MM.1S (cell line): Measurements from ENCODE around the gene FAM50B.

Source experiments
- DNase-seq: peaks from one replicate; pipeline ENCODE4 v3.0.0-alpha.2; 2015
- H2AFZ ChIP-seq: fragments of 300-600 bp; sonication (generic); 2 replicates; pipeline ENCODE4 v1.6.0; 2016; ENCODE audit warnings: antibody characterized with exemption, low read length
- H3F3A ChIP-seq: fragments of 300-600 bp; sonication (generic); 2 replicates; pipeline ENCODE4 v1.6.1; 2016; ENCODE audit warnings: mild to moderate bottlenecking, antibody characterized with exemption, low read length, moderate library complexity, mixed read lengths; ENCODE audit not compliant: insufficient read depth
- H3K27ac ChIP-seq: fragments of 300-600 bp; sonication (generic); 2 replicates; pipeline ENCODE4 v1.5.1; 2016; ENCODE audit warnings: mild to moderate bottlenecking, low read length
- H3K27me3 ChIP-seq: fragments of 300-600 bp; sonication (generic); replicated peaks from 2 replicates; pipeline ENCODE4 v1.6.0; 2016; ENCODE audit warnings: low read length; ENCODE audit not compliant: insufficient read depth
- H3K36me3 ChIP-seq: fragments of 300-600 bp; sonication (generic); replicated peaks from 2 replicates; pipeline ENCODE4 v1.6.1; 2016; ENCODE audit warnings: mild to moderate bottlenecking, low read length, mixed read lengths; ENCODE audit not compliant: insufficient read depth
- H3K4me1 ChIP-seq: fragments of 300-600 bp; sonication (generic); 2 replicates; pipeline ENCODE4 v1.6.1; 2016; ENCODE audit warnings: low read length, mixed read lengths
- H3K4me2 ChIP-seq: fragments of 300-600 bp; sonication (generic); 2 replicates; pipeline ENCODE4 v1.6.0; 2016; ENCODE audit warnings: low read depth, low read length
- H3K4me3 ChIP-seq: fragments of 300-600 bp; sonication (generic); 2 replicates; pipeline ENCODE4 v1.5.1; 2016; ENCODE audit warnings: low read length, mixed read lengths
- H3K79me2 ChIP-seq: fragments of 300-600 bp; sonication (generic); 2 replicates; pipeline ENCODE4 v1.6.1; 2016; ENCODE audit warnings: mixed run types, low read length, mixed read lengths
- H3K9ac ChIP-seq: fragments of 300-600 bp; sonication (generic); 2 replicates; pipeline ENCODE4 v1.6.1; 2016; ENCODE audit warnings: low read length, mixed read lengths
- H3K9me2 ChIP-seq: fragments of 300-600 bp; sonication (generic); replicated peaks from 2 replicates; pipeline ENCODE4 v1.6.1; 2016; ENCODE audit warnings: mild to moderate bottlenecking, low read length, mixed read lengths; ENCODE audit not compliant: insufficient read depth
- H3K9me3 ChIP-seq: fragments of 300-600 bp; sonication (generic); replicated peaks from 2 replicates; pipeline ENCODE4 v1.6.1; 2016; ENCODE audit warnings: mild to moderate bottlenecking, low read length, mixed read lengths; ENCODE audit not compliant: insufficient read depth
- H4K20me1 ChIP-seq: fragments of 300-600 bp; sonication (generic); 2 replicates; pipeline ENCODE4 v1.6.1; 2016; ENCODE audit warnings: mild to moderate bottlenecking, low read length, moderate library complexity, mixed read lengths; ENCODE audit not compliant: insufficient read depth
- CTCF ChIP-seq: fragments of 300-600 bp; sonication (generic); IDR thresholded peaks from 2 replicates; pipeline ENCODE4 v1.5.1; 2016; ENCODE audit warnings: antibody characterized with exemption, low read length, mixed read lengths
- EZH2 ChIP-seq: fragments of 300-600 bp; sonication (generic); optimal IDR thresholded peaks from 2 replicates; pipeline ENCODE3; 2017; ENCODE audit warnings: low read depth, mild to moderate bottlenecking, antibody characterized with exemption, low read length, mixed read lengths
- EZH2phosphoT487 ChIP-seq: fragments of 300-600 bp; sonication (generic); IDR thresholded peaks from 2 replicates; pipeline ENCODE4 v1.6.1; 2018; ENCODE audit warnings: antibody characterized with exemption, low read length

Gene FAM50B

GRCh38 chr6:3876101-3876500, 26.9 kb downstream of the FAM50B start:
- no peaks in the 10 kb centered on the region for H3K4me1 ChIP-seq
- H3K9me2 ChIP-seq = no peaks in the 10 kb centered on the region
- no peaks in the 10 kb centered on the region for H3K9me3 ChIP-seq
- TF ChIP-seq EZH2phosphoT487 (no peak), CTCF (no peak), EZH2 (no peak)
- no peak for DNase-seq
- H3K9ac ChIP-seq = no peak overlapping the region
- H4K20me1 ChIP-seq = no peaks in the 10 kb centered on the region
- no peak overlapping the region for H2AFZ ChIP-seq
- H3K27ac ChIP-seq = no peak overlapping the region
- no peaks in the 10 kb centered on the region for H3K36me3 ChIP-seq
- no peaks in the 10 kb centered on the region for H3K79me2 ChIP-seq
- H3F3A ChIP-seq = no peaks in the 10 kb centered on the region
- H3K4me3 ChIP-seq = no peak overlapping the region
- no peaks in the 10 kb centered on the region for H3K27me3 ChIP-seq
- no peak overlapping the region for H3K4me2 ChIP-seq

GRCh38 chr6:3876866-3877265, 27.7 kb downstream of the FAM50B start:
- Histone ChIP-seq H3K9me3 (no peaks in the 10 kb centered on the region), H3K4me3 (no peak overlapping the region)

GRCh38 chr6:3878048-3878666, 29.0 kb downstream of the FAM50B start:
- no peak overlapping the region for H3K4me2 ChIP-seq
- no peak overlapping the region for H3K27ac ChIP-seq
- TF ChIP-seq EZH2phosphoT487 (no peak), EZH2 (no peak), CTCF (no peak)
- H3K36me3 ChIP-seq = no peaks in the 10 kb centered on the region
- H3K4me3 ChIP-seq = no peak overlapping the region
- no peak overlapping the region for H3K9ac ChIP-seq
- H3K79me2 ChIP-seq = no peaks in the 10 kb centered on the region
- no peaks in the 10 kb centered on the region for H3K4me1 ChIP-seq
- no peak overlapping the region for H2AFZ ChIP-seq
- DNase-seq = no peak
- no peaks in the 10 kb centered on the region for H3K27me3 ChIP-seq
- H3K9me2 ChIP-seq = no peaks in the 10 kb centered on the region
- no peaks in the 10 kb centered on the region for H3K9me3 ChIP-seq
- no peaks in the 10 kb centered on the region for H3F3A ChIP-seq
- no peaks in the 10 kb centered on the region for H4K20me1 ChIP-seq

More at GRCh38 chr6:3876866-3877265, 27.7 kb downstream of the FAM50B start:
- Histone ChIP-seq H3K4me2 (no peak overlapping the region), H3F3A (no peaks in the 10 kb centered on the region), H3K9me2 (no peaks in the 10 kb centered on the region), H3K27ac (no peak overlapping the region), H2AFZ (no peak overlapping the region), H4K20me1 (no peaks in the 10 kb centered on the region), H3K27me3 (no peaks in the 10 kb centered on the region), H3K4me1 (no peaks in the 10 kb centered on the region), H3K36me3 (no peaks in the 10 kb centered on the region), H3K9ac (no peak overlapping the region), H3K79me2 (no peaks in the 10 kb centered on the region)
- DNase-seq = no peak
- TF ChIP-seq CTCF (no peak), EZH2 (no peak)
